ENCODE results near the gene TMIE.

Gene TMIE, protein sequence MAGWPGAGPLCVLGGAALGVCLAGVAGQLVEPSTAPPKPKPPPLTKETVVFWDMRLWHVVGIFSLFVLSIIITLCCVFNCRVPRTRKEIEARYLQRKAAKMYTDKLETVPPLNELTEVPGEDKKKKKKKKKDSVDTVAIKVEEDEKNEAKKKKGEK

DNA sequence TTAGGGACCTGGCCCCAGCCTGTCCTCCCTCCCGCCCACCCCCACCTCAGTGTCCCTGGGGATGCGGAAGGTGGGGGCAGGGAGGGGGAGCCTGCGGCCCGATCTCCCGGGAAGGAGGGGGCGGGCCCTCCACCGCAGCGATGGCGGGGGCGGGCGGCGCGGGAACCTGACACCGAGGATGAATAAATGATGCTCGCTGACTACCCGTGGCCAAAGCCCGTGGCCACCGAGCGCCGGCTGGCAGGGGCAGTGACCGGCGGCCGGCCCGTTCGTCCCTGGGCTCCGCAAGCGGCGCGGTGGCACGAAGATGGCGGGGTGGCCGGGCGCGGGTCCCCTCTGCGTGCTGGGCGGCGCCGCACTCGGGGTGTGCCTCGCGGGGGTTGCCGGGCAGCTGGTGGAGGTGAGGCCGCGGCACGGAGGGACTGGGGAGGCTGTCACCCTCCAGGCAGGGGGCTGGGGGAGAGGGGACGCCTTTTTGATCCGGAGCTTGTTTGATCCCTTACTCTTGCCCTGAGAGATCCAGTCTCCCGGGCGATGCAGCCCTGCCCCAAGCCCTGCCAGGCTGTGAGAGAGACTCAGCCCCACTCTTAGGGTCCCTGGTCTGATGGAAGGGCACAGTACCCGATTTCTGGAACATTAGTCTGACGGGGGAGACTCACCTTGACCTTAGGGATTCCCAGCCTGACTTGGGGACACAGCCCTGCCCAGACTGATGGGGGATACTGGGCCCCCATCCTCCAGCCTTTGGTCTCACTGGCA is at the start of gene TMIE:
Gene TMIE (plus strand): TSS at position 212 of the 759 bp plus-strand sequence. CDS start 96 bp downstream, at position 308.
- no peak for DNase-seq

DNA sequence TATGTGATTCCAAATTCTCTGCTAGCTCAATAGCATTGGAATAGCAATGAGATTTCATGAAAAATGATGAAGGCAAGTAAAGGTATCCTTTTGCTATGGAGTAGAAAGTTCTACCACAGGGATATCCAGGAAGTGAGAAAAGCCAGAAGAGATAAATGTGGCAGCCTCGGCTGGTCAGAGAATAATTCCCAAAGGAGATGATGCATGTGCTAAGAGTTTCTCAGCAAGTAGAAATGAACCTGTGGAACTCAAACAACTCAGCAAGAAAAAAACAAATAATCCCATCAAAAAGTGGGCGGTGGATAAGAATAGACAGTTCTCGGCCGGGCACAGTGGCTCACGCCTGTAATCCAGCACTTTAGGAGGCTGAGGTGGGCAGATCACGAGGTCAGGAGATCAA is 45.9 kb upstream of the TMIE start:
- DNase-seq = no peak

DNA sequence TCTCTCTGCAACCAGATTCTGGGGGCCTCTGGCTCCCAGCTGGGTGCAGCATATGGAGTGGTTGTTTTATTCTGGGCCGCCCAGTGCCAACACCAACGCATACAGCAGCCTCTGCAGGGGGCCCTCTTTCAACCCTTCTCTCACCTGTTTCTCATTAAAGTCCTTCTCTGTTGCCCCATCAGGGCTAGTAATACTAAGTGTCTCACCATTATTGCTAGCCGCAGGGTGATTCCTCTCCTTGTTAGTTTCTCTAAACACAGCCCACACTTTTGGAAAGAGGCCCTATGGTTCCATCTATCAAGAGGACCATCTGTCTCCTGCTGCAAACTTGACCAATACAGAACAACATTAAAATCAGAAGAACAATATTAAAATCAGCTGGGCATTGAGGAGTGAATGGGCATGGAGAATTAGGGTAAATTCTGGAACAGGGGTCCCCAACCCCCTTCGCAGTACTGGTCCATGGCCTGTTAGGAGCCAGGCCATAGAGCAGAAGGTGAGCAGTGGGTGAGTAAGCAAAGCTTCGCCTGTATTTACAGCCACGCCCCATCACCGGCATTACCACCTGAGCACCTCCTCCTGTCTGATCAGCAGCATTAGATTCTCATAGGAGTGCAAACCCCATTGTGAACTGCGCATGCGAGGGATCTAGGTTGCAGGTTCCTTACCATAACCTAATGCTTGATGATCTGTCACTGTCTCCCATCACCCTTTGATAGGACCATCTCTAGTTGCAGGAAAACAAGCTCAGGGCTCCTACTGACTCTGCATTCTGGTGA is 44.2 kb upstream of the TMIE start:
- no peak for DNase-seq

DNA sequence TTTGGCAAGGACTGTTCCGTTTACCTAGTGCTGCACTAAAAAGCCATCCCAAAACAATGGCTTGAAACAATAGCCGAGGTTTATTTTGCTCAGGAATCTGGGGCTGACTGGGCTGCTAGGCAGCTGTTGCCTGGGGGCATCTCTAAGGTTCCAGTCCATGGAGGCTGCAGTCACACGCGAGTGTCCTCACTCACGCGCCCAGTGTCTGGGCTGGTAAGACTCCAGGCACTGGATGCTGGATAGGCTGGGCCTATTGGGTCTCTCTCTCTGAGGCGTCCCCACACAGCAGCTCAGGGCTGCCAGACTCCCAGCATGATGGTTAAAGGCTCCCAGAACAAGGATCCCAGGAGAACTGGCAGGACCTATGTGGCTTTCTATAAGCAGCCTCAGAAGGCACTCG is 41.9 kb upstream of the TMIE start:
- DNase-seq = no peak

DNA sequence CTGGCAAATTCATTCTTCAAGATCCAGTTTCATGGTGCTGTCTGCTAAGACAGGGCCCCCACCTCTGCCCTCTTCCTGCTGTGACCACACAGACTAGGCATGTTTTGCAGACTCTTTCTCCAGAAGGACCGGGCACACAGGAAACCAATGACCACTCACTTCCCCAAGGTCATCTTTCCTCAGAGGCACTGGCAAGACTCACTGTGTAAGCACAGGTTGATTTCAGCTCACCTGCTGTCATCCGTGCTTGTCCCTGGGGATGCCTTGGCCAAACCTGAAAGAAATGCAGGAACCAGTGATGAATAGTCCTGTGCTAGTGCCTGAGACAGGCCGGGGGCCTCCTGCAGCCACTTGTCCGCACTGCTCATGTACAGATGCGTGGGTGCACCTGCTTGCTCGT is 41.2 kb upstream of the TMIE start:
- DNase-seq = no peak

DNA sequence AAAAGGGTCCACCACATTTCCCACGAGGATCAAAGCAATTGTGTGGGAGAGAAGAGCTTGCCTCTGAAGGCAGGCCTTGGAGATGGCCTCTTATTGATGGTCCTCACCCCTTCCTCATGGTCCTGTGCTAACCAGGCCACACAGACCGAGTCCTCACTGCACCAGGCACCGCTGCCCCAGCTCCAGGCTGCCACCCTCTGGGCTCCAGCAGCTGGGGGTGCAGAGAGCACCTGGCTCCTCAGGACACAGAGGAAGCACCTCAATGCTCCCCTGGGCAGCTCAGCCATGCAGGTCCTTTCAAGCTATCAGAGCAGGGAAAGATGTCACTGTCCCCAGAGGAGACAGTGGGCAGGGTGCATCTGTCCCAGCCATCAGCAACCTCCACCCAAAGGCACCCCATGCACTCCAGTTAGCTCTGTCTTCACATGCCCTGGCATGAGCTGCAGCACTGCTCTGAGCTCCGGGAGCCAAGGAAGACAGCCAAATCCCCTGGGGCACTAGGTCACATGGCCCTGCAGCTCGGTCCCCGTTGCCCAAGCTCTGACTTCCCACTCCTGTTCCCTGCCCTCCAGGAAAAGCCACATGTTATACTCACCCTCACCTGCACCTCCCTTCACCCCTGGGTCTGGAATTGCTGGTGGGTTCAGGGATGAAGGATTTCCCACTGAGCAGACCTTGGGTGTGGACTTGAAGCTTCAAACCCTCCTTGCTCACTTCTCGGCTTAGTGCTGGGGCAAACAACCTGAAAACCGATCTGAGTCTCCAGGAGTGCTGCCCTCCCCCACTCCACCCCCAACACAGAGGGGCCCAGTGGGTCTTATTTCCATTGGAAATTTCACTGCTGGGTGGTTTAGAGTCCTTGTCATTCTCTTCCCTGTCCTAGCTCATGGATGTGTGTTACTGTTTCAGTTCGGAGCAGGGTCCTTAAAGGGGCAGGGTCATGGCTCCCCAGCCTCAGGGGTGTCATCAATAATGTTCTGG is 40.4 kb upstream of the TMIE start:
- no peak for DNase-seq

DNA sequence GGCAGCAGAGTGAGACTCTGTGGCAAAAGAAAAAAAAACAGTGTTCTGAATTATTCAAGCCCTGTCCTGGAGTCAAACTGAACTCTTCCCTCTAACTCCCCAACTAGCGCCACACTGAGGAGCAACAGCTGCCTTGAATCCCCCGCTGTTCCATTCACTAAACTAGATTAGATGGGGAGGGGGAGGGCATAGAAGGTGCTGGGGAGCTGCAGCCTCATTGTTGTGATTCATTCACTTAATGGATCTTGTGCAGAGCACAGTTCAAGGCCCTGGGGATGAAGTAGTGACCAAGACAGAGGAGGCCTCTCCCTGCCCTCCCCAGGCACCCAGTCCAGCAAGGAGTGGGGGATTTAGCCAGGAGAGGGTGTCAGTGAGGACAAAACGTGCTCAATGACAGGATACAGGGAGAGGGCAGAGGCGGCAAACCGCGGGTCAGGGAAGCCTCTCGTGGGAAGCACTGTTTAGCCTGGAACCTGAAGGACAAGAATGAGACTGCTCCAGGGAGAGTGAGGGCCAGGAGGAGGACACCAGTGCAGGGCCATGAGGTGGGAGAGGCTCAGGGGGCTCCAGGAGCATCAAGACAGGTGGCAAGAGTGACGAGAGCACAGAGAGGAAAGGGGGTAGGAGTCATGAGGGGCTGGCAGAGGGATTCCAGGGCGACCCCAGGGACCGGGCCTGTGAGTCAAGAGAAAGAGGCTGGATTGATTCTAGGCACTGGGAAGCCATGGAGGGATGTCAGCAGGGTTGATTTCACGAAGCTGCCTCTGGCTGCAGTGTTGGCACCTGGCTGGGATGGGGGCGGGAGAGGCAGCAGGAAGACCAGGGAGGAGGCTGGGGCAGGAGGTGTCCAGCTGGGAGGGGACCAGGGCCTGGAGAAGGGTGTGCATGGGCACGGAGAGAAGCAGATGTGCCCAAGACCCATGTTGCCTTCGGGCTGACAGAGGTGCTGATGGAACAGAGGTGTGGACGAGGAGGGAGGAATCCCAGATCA is 39.1 kb upstream of the TMIE start:
- no peak for DNase-seq

DNA sequence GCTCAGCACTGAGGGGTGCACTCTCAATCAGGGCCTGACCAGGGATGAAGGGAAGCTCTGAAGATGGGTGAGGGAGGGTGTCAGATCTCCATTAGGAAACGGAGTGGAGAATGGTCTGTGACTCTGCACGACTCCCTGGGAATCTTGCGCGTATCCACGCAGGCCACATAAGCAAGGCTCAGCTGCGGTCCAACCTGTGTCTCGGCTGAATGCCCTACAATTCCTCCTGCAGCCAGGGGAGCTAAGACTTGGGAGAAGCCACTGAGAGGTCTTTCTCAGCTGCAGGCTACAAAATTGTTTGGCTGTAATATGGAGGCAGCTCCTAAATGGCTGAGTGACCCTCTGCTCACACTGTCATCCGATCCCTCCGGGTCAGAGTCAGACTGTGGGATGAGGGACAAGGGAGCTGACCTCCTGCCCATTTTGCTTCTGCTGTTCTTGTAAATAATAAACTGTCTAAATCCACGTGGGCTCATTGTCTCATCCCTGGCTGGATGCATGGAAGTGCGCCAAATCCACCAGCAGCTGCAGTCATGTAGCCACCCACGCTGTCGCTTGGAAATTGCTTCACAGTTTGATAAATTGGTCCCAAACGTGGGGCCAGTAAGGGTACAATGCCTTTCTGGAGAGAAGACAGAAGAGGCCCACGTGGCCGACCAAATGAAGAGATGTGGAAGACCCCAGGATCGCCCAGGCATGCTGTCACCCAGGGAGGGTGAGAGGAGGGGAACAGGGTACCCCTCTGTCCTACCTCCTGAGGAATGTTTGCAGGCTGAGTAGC is 38.2 kb upstream of the TMIE start:
- DNase-seq = no peak

DNA sequence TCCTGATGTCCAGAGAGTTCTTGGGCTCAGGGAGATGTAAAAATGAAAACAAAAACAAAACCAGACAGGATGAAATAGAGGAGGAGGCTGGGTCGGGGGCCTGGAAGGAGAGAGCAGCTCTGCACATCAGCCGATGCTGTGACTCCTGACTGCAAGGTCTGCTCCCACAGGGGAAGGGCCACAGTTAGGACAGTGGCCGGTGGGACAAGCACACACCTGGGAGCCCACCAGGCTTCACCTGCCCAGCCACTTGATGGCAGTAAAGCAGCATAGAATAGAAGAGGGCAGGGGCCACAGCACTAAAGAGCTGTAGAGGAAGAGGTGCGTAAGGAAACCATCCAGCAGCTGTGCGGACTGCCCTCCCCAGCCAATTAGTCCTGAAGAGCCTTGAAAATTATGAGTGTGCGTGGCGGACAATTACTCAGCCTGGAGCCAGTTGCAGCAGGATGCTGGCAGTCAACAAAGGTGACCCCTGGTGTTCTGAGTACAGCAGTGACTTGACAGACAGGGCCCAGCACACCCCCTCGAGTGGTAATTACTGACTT is 37.5 kb upstream of the TMIE start:
- peak; percentile 51 for DNase-seq

DNA sequence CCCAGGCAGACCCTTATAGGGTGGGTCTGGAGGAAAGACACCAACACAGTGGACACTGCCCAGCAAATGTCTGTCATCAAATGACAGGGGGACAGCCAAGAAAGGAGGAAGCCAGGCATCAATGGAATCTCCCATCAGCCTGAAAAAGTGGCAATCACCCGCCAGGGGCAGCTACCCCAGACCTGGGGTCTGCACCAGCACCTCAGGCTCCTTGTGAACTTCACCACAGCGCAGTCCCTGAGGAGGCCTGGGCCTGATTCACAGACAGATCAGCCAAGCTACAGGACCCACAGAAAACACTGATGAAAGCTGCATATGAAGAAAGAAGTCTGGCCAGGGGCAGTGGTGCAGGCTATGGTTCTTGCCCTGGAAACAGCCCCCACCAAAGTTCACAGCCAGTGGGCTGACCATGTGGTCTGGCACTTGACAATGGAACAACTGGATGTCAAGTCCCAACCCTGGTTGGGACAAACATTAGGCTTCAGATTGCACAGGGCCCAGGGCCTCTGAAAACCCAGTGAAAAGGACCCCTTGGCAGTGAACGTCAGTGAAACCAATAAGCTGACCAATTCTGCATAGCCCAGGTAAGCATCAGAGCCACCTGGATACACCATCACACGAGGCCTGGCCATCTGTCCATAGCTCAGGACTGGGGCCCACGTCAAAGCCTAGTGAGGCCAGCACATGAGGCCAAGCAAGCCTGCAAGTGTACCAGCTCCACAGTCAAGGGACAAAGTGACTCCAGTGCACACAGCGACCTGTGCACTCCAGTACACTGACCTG is 36.8 kb upstream of the TMIE start:
- DNase-seq = no peak

DNA sequence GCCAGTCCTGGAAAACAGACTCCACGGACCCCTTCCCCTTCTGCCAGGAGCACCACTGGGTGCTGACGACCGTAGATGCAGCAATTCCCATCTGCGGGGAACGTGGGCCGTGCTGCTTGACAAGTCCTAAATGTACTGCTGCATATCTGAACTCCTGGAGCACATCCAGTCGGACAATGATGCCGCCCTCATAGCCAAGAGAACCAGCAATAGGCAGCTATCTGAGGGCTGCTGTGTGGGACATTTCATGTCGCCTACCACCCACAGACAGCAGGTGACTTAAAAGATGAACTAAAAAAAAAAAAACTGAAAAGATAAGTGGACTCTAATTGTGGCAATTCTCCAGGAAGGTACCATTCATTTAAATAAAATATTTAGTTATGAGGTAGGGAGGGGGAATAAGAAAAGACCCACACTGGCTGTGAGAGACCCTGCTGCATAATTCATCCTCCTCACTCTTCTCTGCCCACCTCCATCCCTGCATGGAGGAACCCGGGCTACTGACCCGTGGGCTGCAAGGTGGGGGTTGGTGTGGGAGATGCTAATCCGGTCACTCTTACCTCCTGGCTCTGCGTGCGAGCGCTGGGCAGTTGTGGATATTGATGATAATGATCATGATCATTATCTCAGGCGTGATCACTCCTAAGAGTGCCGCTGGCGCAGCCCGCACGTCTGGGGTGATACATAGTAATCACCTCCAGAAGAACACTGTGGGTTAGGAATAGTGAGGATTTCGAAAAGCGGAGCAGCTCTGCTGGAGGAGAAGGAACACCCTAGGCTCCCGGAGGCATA is 36.0 kb upstream of the TMIE start:
- no peak for DNase-seq

DNA sequence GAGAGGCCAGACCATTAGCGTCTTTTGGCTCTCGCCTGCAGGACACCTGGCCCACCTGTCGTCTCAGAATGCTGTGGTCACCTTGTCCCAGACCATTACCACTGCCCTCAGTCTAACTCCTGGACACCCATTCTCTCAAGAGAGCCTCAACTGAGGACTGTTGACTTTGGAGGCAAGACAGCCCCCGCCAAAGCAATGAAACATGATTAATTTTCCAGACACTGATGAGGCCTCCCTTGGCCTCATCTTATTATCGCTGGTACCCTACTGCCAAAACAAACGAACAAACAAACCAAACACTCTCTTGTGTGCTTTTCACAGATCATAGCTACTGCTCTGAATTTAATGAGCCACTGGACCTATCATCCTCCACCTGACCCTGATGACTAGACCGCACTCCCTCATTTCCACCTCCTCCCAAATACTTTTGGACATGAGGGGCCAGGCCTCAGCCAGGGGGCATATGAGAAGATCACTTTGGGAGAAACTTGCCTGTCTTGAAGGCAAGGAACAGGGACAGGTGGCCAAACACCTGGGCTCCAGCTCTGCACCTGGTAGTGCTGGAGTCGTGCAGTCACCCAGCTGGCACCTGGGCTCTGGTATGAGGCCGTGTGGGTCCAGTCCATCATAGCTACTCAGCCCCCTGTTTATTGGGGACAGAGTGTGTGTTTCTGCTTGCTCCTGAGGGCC is 35.3 kb upstream of the TMIE start:
- no peak for DNase-seq

DNA sequence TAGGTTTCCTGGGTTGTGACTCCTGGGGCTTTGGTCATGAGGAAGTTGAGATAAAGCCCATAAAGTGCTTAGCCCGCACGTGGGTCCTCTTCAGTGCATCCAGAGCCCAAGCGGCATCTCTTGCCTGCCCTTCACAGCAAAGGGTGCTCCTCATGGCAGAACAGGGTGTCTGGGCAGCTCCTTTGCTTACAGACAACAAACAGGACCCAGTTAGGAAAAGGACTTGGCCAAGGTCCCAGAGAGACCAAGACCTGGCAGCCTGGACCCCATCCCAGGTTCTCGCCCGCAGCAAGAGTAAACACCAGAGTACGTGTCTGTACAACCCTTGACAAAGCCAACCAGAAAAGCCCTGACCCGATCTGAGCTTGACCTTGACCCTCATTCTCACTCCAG is 34.7 kb upstream of the TMIE start:
- no peak for DNase-seq

DNA sequence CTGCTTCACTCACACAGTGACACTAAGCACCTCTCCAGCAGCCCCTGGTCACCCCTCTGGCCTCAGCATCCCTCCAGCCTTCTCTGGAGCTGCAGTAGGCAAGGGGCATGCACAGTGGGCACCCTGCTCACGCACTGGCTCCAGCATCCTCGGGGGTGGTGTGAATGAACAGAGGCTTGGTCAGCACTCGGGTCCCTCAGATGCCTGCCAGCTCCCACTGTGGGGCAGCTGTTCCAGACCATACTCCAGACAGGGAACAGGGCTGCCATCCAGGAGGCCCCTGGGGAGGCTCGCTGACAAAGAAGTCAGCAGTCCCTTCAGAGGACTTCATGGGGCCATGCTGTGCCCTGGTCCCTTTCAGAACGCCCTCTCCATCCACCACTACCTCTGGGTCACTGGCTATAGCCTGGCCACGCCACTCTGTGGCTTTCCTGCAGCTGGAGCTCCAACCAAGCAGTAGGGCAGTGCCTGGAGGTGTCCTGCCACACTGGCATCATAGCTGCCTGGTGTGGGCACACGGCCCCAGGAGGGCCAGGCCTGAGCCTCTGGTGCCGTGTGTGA is 34.1 kb upstream of the TMIE start:
- DNase-seq = no peak

DNA sequence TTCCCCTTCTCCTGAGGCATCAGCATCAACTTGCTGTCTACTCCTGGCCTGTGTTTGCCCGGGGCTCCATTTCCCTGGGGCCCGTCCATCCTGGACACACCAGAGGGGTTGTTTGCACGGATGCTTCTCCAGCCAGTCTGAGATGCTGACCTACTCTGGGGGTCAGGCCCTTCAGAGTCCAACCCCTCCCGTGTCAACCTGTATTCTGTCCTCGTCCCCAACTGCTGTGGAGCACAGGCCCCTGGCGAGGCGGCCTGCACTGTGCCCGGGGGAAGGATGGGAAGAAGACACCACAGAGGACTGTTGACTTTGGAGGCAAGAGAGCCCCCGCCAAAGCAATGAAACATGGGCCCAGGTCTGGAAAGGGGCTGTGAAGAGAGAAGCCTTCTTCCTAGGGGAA is 33.5 kb upstream of the TMIE start:
- DNase-seq = no peak

DNA sequence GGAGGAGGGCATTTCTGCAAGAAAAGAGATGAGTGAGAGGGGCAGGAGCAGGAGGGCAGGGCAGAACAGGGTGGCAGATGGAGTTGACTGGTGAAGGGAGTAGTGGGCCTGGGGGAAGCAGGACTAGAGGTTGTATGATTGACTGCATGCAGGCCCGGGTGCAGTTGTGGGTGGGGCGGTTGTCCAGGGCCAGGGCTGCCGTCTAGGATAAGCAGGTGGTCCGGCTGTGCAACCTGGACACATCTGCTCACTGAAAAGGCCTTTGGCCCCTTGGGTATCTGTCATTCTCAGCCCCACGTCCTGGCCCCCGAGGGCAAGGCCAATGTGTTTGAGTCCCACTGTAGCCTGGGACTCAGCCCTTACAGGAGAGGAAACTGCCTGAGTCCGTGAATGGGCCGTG is 33.1 kb upstream of the TMIE start:
- DNase-seq = peak; percentile 25

DNA sequence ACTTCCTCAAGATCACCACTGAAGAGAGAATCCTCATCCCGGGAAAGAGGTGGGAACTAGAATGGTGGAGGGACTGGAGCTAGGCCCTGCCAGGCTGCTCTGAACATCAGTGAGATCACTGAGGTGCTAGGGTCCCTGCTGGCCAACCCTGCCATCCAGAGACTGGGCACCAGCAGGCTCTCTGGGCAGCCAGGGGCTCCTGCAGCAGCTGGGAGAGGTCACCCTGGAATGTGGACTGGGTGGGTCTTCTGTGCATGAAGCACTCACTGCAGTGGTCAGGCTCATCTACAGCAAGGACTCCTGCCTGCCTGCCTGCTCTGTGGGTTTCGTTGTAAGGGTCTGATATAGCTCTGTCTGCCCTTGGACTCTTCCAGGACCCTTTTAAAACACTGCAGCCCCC is 32.6 kb upstream of the TMIE start:
- DNase-seq = peak; percentile 20

Data from 8988T (cell line).